Measurements from ENCODE around the gene SCUBE3.

Gene SCUBE3

DNA sequence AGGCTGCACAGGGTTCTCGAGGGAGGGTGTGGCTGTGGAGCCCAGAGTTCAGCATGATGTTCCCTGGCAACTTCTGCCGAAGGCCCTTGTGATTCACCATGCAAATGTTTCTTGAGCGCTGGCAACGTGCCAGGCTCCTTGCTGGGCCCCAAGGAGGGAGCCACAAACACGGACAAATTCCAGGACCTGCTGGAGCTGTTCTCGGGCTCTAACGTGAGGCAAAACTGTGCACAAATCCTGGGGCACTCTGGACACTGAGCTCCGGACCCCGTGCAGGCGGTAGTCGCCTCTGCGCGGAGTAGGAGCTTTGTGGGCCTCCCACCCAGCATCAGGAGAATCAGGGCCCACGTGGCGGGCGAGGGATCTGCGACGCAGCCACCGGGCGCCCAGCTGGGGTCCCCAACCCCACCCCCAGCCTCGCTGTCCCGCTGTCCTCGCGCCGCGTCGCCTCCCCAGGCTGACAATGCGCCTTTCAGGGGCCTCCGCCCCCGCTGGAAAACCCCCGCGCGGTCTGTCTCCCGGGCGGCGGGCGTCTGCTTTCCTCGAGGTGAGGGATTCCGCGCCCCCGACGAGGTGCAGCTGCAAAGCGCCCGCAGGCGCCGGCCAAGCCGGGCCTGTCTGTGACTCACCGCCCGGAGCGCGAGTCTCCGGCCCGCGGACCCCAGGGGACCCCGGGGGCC is 31.7 kb upstream of the SCUBE3 start:
- DNase-seq (ENCODE audit: low read depth): no peak

DNA sequence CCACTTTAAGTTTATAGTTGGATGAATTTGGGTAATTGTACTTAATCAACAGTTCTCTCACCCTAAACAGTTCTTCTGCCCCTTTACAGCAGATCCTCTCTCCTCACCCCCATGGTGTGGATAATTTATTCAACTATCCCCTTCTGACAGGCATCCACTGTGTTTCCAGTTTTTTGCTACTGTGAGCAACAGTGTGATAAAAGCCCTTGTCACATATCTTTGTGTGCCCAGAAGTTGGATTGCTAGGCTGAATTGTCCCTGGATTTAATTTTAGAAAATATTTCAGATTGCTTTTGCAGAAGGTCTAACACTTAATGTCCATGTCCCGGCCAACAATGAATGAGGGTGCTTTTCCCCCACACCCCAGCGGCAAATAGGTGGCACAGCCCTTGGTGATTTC is 30.5 kb upstream of the SCUBE3 start:
- no peak for DNase-seq (ENCODE audit: low read depth)

DNA sequence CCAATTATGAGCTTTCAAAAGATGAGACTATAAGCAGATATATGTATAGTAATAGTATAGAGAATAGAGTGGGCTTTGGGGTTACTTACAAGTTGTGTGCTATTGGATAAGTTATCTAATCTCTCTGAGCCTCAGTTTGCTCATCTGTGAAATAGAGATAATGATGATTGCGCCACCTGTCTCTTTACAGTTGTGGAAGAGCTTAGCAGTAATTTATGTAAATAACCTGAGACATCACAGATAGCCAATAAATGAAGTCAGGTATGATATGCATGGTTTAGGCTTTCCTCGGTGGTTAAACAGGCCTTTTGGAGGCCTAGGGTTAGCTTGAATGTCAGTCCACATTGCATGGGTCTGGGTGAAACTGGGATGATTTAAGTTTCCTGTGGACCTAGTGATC is 29.8 kb upstream of the SCUBE3 start:
- no peak for DNase-seq (ENCODE audit: low read depth)

DNA sequence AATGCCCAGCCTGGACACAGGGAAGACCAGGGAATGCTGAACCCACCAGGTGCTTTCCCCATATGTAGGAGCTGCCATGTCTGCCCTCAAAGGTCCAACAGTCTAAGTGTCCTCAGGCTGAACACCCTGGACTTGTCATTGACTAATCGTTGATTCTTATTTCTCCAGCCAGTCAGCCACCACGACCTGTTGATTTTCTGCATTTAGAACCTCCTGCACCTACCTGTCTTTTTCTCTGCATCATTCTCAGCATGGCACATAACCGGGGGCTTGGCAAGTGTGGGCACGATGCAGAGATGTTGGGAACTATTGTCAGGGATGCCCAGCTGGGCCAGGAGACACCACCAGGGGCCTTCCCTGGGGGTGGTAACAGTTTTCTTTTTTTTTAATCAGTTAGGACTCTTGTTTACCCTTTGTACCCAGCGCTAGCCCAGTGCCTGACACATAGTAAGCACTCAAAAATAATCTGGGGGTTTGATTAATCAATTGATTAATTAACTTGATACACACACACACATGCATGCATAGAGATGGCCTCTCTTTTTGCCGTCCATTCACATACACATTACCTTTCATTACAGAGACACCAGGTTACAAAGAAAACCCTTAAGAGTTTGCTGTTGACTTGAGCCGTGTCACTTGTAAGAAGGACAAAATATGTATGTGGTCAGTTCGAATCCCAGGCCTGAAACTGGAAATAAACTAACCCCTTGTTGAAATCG is 29.0 kb upstream of the SCUBE3 start:
- no peak for DNase-seq (ENCODE audit: low read depth)

DNA sequence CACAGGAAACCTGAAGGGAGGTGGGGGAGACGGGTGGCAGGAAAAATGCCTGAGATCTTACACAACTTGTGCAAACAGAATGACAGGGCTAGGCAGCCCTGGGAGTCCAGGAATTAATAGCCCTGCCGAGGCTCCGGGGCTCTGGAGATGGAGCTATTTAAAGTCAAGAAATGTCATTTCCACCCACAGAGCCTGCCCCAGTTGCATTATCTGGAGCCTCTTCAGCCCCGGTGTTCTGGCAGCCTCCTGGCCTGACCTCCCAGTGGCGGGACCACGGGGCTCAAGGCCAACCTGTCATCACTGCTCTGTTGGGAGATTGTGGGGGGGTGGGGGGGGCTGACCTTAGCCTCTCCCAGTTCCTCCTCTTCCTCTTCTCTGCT is 28.5 kb upstream of the SCUBE3 start:
- DNase-seq (ENCODE audit: low read depth): no peak

DNA sequence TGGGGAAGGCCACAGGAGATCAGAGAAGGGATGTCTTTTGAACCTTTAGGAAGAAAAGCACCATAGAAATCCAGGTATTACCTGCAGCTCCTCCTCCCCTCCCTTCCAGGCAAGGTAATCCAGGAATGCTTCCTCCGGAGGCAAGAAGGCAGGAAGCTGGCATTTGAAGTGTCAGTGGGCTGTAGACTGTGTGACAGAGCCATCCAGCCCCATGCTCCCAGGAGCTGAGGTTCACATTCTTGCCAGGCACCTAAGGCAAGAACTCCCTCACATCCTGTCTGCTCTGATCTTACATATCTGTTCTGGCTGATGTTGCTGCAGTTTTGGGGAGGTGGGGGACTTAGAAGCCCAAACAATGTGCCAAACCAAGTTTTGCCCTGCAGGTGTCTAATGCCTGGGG is 27.8 kb upstream of the SCUBE3 start:
- no peak for DNase-seq (ENCODE audit: low read depth)

DNA sequence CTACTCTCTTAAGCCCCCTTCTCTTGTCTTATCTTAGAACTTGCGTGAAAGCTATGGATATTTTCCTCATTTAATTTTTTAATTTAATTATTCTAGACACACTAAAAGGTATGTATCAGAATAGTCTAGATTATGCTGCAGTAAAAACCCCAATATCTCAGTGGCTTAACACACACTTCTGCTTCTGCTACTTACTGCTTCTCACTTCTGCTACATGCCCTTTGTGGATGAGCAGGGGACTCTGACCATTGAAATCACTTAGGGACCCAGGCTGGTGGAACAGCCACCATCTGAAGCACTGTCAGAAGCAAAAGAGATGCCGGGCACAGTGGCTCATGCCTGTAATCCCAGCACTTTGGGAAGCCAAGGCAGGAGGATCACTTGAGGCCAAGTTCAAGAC is 27.2 kb upstream of the SCUBE3 start:
- no peak for DNase-seq (ENCODE audit: low read depth)

DNA sequence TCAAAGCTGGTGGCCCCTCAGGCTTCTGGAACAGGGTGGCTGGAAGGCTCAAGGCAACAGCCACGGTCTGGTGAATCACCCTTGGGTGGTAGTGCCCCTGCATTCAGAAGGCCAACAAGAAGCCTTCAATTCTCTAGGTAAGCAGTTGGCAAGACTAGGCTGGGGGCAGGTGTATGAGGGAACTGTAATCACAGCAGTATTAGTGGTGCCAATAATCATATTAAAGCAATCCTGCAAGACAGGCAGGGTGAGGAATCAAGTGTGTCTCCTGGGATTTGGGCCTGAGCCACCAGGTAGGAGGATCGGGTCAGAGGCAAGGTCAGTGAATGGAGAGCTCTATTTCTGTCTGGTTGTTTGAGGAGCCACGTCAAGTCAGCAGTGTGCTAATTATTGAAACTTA is 24.9 kb upstream of the SCUBE3 start:
- DNase-seq (ENCODE audit: low read depth): no peak

DNA sequence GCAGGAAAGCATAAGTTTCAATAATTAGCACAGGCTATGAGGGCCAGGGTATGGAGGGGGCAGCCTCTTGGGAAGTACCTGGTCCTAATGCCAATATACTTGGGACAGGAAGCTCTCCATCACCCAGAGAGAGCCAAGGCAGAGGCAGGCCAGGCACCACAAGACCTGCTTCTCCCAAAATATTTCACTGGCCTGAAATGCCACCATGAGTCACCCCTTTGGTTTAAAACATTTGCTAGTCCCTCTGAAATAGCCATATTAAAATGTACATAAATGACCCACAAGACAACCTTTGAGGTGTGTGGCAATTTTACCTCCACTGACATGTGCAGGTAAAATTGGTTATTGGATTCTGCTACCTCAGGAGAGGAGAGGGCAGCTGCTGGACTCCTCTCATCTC is 23.4 kb upstream of the SCUBE3 start:
- DNase-seq (ENCODE audit: low read depth): no peak

DNA sequence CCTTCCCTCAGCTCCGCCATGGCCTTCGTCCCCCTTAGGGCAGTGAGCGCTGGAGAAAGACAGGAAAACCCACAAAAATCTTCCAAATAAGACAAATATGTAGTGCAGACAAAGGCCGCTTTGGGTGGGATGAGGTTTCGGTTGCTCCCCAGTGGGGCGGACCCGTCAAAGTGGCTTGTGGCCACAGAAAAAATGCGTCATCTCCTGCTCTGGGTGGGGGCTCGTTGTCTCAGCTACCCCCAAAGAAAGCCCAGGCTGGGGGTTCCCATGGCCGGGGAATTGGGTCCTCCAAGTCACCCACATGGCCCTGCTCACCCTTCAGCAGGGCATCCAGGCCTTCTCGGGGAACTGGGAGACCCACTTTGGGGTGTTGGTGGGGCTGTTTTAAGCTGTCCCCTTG is 21.9 kb upstream of the SCUBE3 start:
- DNase-seq (ENCODE audit: low read depth): no peak

DNA sequence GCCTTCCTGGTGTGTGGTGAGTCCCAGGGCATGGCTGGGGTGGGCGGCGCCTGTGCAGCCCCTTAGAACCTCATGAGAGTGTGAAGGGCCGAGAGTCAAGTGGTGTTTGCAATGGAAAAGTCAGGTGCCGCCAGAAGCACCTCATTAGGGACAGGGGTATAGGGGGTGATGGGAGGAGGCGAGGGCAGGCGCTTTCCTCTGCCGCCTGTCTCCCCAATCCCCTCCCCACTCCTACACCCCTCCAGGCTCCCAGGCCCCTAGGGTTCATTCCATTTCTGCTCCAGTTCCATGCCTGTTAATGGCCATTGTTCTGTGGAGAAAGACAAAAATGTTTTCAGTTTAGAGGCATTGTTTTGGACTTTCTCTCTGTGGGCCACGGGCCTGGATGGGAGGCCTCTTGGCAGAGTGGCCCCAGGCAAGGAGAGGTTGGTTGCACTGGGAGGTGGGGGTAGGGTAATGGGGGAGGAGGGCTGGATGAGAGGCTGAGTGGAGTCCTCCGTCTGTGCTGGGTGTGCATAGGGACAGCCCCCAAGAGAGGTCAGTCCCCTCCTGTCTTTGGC is 21.4 kb upstream of the SCUBE3 start:
- DNase-seq (ENCODE audit: low read depth): no peak

DNA sequence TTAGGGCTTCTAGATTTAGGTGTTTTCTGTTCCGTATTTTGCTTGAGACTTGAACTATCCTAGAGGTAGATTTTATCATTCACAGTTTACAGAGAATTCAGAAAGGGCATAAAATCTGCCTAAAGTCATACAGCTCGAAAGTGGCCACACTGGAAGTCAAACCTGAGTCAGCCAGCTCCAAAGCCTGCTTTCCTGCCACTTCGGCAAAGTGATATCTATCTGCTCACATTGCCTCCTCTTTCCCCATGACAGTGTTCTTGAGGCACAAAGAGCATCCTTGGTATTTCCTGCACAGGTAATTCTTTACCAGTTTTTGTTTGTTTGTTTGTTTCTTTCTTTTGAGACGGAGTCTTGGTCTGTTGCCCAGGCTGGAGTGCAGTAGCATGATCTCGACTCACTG is 19.4 kb upstream of the SCUBE3 start:
- no peak for DNase-seq (ENCODE audit: low read depth)

DNA sequence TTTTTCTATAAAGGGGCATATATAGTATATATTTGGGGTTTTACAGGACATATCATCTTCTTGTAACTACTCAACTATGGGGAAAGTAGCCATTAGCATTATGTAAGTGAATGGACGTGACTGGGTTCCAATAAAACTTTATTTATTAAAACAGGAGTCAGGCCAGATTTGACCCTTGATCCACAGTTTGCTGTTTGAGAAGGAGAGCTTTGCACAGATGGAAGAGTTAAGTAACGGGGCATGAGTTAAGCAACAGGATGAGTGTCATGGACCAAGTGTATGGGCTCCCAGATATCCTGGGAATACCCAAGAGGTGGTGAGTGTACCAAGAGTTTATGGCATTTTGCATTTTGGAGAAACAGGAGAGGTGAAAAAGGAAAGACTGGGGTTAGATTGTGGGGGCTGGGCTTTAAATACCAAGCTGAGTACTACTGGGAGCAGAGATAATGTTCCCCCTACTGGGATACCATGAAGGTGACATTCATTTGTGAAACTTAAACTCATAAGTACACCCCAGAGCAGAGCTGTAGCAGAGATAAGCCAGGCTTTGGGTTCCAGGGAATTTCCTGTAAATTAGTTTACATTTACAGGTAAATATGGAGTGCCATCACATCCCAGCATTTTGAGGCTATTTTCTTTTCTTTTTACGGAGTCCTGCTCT is 18.5 kb upstream of the SCUBE3 start:
- DNase-seq (ENCODE audit: low read depth): no peak

DNA sequence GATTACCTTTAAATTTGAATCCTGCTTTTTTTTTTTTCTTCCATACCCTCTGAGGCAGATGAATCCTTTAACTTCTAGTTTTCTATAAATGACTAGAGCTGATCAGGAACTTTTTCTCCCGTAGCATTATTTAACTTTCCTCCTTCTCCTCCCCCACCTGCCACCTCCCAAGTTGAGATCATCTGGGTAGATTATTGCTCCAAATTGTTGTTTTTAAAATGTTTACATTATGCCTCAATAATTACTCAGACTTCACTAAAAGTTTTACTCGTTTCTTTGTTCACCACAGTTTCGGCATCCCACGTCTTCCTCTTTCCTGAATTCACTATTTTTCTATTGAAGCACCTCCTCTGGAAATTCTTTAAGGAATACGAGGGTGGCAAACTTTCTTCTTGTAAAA is 16.6 kb upstream of the SCUBE3 start:
- DNase-seq (ENCODE audit: low read depth): no peak

DNA sequence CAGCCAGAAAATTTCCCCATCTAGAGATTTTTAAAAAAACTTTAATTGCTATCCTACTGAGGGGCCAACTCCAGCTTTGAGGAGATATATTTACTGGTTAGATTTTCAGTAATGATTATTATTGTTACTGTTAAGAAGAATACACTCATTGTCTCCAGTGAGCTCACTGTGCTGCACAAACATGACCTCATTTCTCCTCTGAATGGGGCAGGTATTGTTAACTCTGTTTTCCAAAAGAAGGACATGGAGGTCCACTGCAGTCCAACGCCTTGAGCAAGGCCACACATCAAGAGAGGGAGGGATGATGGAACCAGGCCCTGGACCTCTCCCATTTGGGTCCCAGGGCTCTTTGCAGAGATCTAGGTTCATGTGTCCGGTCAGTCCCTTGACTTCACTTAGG is 13.9 kb upstream of the SCUBE3 start:
- DNase-seq (ENCODE audit: low read depth): no peak

DNA sequence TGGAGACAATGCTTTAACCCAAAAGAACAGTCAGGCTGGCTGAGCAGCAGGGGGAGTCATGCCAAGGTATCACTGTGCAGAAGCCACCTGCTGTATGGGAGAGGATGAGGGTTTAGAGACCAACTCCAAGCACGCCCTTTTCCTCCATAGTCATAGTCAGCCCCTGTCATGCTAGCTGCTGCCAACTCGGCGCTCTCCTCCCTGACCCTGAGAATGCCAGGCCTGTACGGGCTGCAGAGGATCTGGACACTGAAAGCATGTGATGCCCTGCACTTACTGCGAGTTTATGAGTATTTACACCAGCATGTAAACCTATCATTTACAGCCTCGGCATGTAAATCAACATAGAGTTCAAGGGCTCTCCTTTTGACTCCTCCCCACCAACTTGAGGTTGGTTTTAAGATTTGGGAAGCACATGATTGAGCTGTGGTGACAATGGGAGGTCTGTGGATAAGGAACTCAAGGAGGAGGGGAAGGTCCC is 11.7 kb upstream of the SCUBE3 start:
- no peak for DNase-seq (ENCODE audit: low read depth)

DNA sequence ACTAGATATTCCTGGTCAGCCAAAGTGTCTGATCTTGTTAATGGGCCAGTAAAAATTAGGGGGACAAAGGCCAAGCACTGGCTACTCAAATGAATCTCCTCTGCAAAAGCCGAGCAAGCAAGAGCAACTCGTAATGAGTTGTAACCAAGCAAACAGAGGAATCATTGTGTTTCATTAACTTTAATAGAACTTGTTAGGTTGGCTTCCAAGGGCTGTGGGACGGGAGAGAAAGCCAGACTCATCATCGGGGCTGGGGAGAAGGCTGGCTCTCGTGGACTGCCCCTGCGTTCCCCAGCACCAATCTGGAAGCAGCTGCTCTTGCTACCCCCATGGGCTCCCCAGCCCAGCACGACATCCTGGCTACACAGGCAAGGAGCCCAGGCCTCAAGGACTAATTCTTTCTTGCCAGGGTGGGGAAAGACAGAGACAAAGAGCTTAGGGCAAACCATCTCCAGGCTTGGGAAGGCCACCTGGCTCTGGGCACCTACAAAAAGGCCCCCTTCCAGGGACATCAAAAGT is 10.5 kb upstream of the SCUBE3 start:
- DNase-seq (ENCODE audit: low read depth): no peak

DNA sequence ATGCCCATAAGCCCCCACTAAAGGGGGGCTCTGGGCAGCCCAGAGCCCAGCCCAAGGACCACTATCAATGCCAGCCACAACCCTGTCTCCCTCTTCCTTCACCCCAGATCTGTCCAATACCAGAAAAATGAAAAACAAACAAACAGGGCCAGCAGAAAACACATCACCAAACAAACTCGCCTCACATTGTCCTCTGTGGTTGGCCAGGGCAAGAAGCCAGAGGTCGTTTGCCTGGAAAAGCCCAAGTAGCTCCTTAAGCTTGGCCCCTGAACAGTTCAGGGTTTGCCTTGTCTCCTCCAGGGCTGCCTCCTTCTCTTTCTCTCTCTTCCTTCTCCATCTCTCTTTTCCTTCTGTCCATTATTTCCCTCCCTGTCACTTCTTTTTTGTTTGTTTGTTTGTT is 10.1 kb upstream of the SCUBE3 start:
- no peak for DNase-seq (ENCODE audit: low read depth)

DNA sequence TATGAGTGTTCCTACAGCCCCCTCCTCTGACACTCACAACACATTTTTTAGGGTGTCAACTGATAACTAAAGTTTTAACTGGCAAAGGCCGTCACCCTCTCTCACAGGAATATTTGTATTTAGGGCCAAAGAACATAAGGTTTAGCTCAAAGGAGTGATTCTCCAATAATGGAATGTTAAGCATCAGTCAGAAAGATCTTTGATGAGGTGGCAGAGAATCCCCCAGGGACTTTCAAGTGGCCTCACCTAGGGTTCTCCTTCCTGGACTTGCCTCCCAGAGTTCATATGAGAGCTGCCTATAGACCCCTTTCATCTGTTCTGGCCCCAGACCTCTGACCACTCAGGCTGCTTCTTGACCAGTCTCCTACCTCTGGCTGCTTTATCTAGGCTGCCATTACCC is 7.4 kb upstream of the SCUBE3 start:
- no peak for DNase-seq (ENCODE audit: low read depth)

DNA sequence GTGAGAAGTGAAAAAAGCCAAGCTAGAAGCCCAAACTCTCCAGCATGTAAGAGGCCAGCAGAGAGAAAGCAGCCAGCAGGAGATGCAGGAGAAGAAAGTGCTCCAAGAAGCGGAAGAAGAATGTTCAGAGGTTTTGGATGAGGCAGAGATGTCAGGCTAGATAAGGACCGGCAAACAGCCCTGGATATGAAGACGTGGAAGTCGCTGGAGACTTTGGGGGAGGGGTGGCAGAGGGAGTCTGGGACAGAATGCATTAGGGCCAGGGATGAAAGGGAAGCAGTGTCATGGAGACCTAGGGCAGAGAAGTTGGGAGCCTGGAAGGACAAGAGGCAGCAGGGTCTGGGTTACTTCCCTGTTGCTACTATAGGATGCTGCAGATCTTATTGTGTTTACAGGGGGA is 5.3 kb upstream of the SCUBE3 start:
- no peak for DNase-seq (ENCODE audit: low read depth)

DNA sequence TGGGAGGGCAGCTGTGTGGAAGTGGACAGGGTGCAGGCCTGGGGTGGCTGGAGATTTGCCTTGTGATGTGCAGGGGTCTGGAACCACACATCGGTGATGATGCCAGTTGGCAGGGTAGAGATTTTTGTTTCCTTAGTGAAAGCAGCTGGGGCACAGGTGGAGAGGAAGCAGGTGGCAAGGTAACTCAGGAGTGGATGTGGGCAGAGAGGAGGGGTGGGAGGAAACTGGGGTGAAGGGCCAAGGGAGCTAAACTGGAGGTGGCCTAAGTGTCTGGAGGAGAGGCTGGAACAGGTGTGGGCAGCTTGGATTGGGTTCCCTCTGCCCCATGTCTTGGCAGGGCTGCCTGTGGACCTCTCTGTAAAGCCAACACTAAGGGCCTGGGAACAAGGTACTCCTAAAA is 4.7 kb upstream of the SCUBE3 start:
- DNase-seq (ENCODE audit: low read depth): no peak

DNA sequence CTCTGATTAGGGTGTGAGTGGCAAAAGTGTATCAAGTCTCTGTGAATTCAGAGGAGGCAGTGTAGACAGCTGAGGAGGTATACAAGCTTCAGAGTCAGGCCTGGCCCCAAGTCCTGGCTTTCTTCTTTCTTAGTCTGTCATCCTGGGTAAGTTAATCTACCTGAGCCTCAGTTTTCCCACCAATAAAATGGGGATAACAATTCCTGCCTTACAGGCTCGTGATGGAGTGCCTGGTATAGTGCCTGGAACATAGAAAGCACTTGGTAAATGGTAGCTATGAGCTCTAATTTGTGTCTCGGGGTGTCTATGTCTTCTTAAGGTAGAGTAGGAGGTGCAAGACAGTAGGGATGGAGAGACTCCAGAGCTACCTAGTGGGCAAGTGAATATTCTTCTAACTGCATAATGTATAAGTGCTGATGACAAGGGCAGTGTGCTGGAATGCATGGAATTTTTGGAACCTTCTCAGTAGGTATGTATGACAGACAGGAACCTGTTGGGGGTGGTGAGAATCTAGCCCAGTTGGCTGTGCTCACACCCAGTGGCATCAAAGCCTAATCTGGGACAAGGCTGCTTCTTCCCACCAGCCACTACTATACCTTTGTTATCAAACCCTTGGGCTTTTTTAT is 4.0 kb upstream of the SCUBE3 start:
- DNase-seq (ENCODE audit: low read depth): no peak
